ENCODE measurements around the gene PHF8.

Gene PHF8

DNA sequence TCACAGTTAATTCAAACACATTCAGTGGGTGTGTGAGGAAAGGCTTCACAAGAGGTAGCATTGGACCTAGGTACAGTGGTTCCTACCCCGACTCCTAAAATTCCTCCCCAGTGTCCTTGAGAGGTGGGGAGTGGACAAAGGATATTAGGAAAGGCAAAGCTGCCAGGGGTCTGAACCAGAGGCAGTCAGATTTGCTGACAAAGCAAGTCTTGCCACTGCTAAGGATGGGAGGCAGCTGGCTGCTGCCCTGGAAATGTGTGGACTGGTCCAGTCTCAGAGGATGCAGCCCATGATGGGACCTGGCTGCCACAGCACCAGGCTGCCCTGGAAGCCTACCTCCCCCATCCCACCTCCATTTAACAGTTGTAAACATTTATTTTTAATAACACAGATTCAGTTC is 4.1 kb upstream of the PHF8 start:
- no peak overlapping the region for H3K4me3 ChIP-seq (ENCODE audit: low read depth, low read length)
- DNase-seq (ENCODE audit: low read depth), result no peak
- TF ChIP-seq CTCF (IDR thresholded peaks at IDR 0.05; ENCODE audit: control insufficient read depth, extremely low read depth, insufficient read depth), result no peak

DNA sequence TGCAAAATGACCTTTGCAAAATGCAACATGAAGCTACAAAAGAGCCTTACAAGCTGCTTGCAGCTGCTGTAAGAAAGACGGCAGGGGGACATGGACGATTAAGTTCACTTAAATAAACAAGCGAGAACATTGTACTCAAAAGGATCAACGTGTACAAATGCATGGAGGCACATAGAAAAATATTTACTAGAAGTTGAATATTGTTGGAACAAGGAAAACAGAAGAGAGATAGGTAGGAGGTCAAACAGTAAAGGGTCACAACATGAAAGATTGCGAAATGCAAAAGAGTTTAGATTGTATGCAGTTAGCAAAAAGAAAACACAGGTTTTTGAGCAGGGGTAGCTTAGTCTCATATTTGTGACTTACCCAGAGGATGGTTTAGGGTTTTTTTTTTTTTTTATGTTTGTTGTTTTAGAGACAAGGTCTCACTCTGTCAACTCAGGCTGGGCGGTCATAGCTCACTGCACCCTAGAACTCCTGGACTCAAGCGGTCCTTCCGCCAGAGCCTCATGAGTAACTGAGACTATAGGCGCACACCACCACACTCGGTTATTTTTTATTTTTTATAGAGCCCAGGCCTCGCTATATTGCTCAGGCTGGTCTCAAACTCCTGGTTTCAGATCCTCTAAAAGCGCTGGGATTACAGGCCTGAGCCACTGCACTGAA is 1.4 kb upstream of the PHF8 start:
- H3K4me3 ChIP-seq (ENCODE audit: low read depth, low read length), result no peak overlapping the region
- peak; percentile 93 for DNase-seq (ENCODE audit: low read depth)
- no peak for TF ChIP-seq CTCF (IDR thresholded peaks at IDR 0.05; ENCODE audit: control insufficient read depth, extremely low read depth, insufficient read depth)

DNA sequence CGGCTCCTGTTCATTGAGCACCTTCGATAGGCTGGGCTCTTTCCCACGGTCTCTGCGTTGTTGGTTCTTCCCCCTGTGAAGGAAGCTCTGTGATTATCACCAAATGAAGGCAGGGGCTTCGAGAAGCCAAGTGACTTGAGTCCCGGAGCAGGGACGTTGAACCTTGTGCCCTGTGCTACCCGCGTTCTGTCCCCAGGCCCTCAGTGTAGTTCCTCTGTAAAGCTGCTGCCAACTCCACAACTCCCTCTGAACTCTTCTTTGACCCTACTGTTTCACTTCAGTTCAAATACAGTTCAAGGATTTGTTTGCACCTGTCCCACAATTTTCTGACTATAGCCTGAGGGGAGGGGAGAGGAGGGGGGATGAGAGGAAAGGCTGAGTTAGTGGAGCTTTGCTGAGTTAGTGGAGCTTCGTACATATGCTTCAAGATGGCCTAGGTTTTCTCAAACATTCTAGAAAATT is 635 bp upstream of the PHF8 start:
- H3K4me3 ChIP-seq (ENCODE audit: low read depth, low read length), result peak overlapping the region; percentile 48
- no peak for DNase-seq (ENCODE audit: low read depth)
- no peak for TF ChIP-seq CTCF (IDR thresholded peaks at IDR 0.05; ENCODE audit: control insufficient read depth, extremely low read depth, insufficient read depth)

- no peak for DNase-seq (ENCODE audit: low read depth)
- no peak for TF ChIP-seq CTCF (IDR thresholded peaks at IDR 0.05; ENCODE audit: control insufficient read depth, extremely low read depth, insufficient read depth)
Observed at GRCh38 chrX:54043541-54044125, 640 bp downstream of the PHF8 start.

DNA sequence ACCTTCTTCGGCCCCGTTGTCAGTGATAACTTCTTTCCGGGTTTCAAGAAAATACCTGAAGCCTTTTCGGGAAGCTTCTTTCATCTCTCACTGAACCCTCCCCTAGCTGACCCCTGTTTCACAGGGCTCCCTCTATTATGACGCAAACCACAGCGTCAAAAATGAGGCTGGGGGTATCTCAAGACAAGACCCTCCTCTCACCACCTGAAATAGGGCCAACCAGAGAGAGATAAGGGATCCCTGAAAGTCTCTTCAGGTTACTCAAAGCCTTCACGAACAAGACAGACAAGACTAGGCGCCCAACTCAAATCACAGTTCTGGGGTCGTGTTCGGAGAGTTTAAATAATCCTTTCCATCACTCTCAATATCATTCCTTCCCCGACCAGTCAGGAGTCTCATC is 1.2 kb downstream of the PHF8 start:
- no peak for TF ChIP-seq CTCF (IDR thresholded peaks at IDR 0.05; ENCODE audit: control insufficient read depth, extremely low read depth, insufficient read depth)
- DNase-seq (ENCODE audit: low read depth), result no peak
- peak overlapping the region; percentile 78 for H3K4me3 ChIP-seq (ENCODE audit: low read depth, low read length)

More at GRCh38 chrX:54043541-54044125, 640 bp downstream of the PHF8 start:
- H3K4me3 ChIP-seq (ENCODE audit: low read depth, low read length), result peak overlapping the region; percentile 78

- no peak for DNase-seq (ENCODE audit: low read depth)
- no peak for TF ChIP-seq CTCF (IDR thresholded peaks at IDR 0.05; ENCODE audit: control insufficient read depth, extremely low read depth, insufficient read depth)
- peak overlapping the region; percentile 78 for H3K4me3 ChIP-seq (ENCODE audit: low read depth, low read length)
Observed at GRCh38 chrX:54042609-54043021, 1.7 kb downstream of the PHF8 start.

Measured in LNCaP clone FGC (cell line).